ENCODE data around the gene GDI2. TPM values are rescaled to one million over a fixed set of nuclear protein-coding genes. Genes with fewer than 3 reads are reported as not detected.

The GDI2 gene
- total RNA-seq, 4 donors from 2014 or later, result 91.7 to 420 (median 185) TPM

GRCh38 chr10:5757766-5758517 lies 55.3 kb downstream of the GDI2 start:
- Histone ChIP-seq H3K36me3 (no peaks in the 10 kb centered on the region), H3K27ac (no peak overlapping the region), H3K4me1 (no peaks in the 10 kb centered on the region), H3K4me3 (no peak overlapping the region), H3K27me3 (no peaks in the 10 kb centered on the region), H3K9me3 (no peaks in the 10 kb centered on the region)
- intact Hi-C loops (cut with DNase I; ENCODE audit: low total_unique reads), result no loop called here
- TF ChIP-seq POLR2A (IDR thresholded peaks at IDR 0.05) (no peak), CTCF (IDR thresholded peaks at IDR 0.05) (no peak)
- DNase-seq, result no peak

- Histone ChIP-seq H3K9me3 (no peaks in the 10 kb centered on the region), H3K36me3 (no peaks in the 10 kb centered on the region), H3K4me1 (no peaks in the 10 kb centered on the region), H3K27me3 (no peaks in the 10 kb centered on the region), H3K27ac (no peak overlapping the region), H3K4me3 (no peak overlapping the region)
- no peak for TF ChIP-seq CTCF (IDR thresholded peaks at IDR 0.05)
- DNase-seq, result no peak
- intact Hi-C loops (cut with DNase I; ENCODE audit: low total_unique reads), result no loop called here
Observed at GRCh38 chr10:5752301-5752871, 60.8 kb downstream of the GDI2 start.

DNA sequence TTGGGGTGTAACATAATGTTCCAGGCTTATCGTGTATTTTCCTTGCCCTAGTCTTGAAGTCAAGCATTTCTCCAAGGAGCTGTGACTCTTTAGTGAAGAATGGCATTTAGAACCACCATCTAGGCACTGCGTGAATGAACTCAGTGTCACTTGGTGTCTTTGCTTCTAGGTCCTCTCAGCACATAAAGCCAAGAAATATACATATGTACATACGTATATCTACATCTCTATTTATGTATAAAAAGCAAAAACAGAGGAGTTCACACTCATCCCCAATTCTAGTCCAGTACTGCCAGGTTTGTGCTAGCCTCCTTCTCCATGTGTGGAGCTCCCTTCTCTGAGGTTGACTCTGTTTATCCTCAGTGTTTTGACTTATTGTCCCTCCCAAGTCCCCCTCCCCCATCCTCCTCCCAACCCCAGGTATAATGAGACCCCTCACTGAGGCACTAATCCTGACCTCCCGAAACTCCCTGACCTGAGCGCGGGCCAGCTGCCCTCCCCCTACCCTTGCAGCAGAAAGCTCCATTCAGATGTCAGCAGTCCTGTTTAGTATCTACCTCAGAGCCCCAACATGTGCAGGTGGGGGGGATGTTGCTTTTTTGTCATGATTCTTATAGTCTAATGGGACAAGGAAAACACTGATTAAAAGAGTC lies 61.5 kb downstream of the GDI2 start:
- no peak for TF ChIP-seq POLR2A (IDR thresholded peaks at IDR 0.05)
- no peak for TF ChIP-seq CTCF (IDR thresholded peaks at IDR 0.05)
- Histone ChIP-seq H3K36me3 (no peaks in the 10 kb centered on the region), H3K4me3 (no peak overlapping the region), H3K9me3 (no peaks in the 10 kb centered on the region), H3K27me3 (no peaks in the 10 kb centered on the region), H3K27ac (no peak overlapping the region), H3K4me1 (no peaks in the 10 kb centered on the region)
- intact Hi-C loops (cut with DNase I; ENCODE audit: low total_unique reads), result no loop called here
- DNase-seq, result no peak

DNA sequence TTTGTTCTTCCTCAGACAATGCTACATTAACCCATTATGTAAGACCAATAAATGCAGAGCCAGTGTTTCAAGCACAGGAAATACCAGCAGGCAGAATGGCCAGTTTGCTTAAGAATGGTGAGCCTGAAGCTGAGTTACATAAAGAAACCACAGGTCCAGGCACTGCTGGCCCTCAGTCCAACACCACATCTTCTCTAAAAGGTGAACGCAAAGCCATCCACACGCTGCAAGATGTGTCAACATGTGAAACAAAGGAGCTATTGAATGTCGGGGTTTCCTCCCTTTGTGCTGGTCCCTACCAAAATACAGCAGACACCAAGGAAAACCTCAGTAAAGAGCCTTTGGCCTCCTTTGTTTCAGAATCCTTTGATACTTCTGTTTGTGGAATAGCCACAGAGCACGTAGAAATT lies 64.8 kb downstream of the GDI2 start:
- no peaks in the 10 kb centered on the region for H3K36me3 ChIP-seq
- no peaks in the 10 kb centered on the region for H3K9me3 ChIP-seq
- no peak overlapping the region for H3K27ac ChIP-seq
- intact Hi-C loops (cut with DNase I; ENCODE audit: low total_unique reads), result no loop called here
- no peak for DNase-seq
- no peaks in the 10 kb centered on the region for H3K27me3 ChIP-seq
- no peaks in the 10 kb centered on the region for H3K4me1 ChIP-seq
- TF ChIP-seq POLR2A (IDR thresholded peaks at IDR 0.05), result no peak
- no peak for TF ChIP-seq CTCF (IDR thresholded peaks at IDR 0.05)
- H3K4me3 ChIP-seq, result no peak overlapping the region

DNA sequence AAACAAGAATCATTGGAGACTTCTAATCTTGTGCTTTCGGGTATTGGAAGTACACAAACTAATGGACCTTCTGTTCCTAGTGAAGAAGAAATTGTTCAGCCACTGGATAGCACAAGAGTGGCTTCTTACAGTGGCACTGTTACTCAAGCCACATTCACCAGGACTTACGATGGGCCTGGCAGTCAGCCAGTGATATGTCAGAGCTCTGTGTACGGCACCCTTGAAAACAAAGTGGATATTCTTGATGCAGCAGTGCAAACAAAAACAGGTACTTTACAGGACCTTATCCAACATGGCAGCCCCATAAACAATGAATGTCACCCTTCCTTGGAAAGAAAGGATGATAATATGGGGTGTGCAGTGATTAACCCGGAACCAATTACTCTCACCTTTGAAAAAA lies 67.0 kb downstream of the GDI2 start:
- H3K4me1 ChIP-seq, result no peaks in the 10 kb centered on the region
- H3K27me3 ChIP-seq, result no peaks in the 10 kb centered on the region
- no peak overlapping the region for H3K4me3 ChIP-seq
- H3K27ac ChIP-seq, result no peak overlapping the region
- intact Hi-C loops (cut with DNase I; ENCODE audit: low total_unique reads), result no loop called here
- H3K36me3 ChIP-seq, result no peaks in the 10 kb centered on the region
- no peak for DNase-seq
- TF ChIP-seq POLR2A (IDR thresholded peaks at IDR 0.05) (no peak), CTCF (IDR thresholded peaks at IDR 0.05) (no peak)
- no peaks in the 10 kb centered on the region for H3K9me3 ChIP-seq

Measured in uterus (tissue), 4 donors.